HAP-1 (cell line): Measurements from ENCODE around the gene NR5A1.

Experiments
- DNase-seq, 2 experiments: peaks; one replicate each; pipeline ENCODE4 v3.0.0-alpha.2; 2016 to 2020; ENCODE audit warnings: low spot score in 2 of 2
- H3K27me3 ChIP-seq: fragments of 250-450 bp; sonication (Bioruptor Pico); 2 replicates; pipeline ENCODE4 v1.5.1; 2020; ENCODE audit warnings: low read depth, mild to moderate bottlenecking, moderate library complexity
- H3K36me3 ChIP-seq: fragments of 250-450 bp; sonication (Bioruptor Pico); replicated peaks from 2 replicates; pipeline ENCODE4 v1.5.1; 2020; ENCODE audit warnings: mild to moderate bottlenecking
- H3K4me1 ChIP-seq: fragments of 250-450 bp; sonication (Bioruptor Pico); 2 replicates; pipeline ENCODE4 v1.5.1; 2020; ENCODE audit warnings: mild to moderate bottlenecking
- H3K4me3 ChIP-seq: fragments of 250-450 bp; sonication (Bioruptor Pico); 2 replicates; pipeline ENCODE4 v1.5.1; 2020; ENCODE audit warnings: mild to moderate bottlenecking, moderate library complexity
- H3K9me3 ChIP-seq: fragments of 250-450 bp; sonication (Bioruptor Pico); 2 replicates; pipeline ENCODE4 v1.5.1; 2020; ENCODE audit warnings: mild to moderate bottlenecking, moderate library complexity
- in situ Hi-C: fragments of 300-500 bp; cut with MboI; formaldehyde crosslinking; loops from 3 replicates; pipeline ENCODE4 v1.14.3; 2020; ENCODE audit warnings: low sequenced_read_pairs, inconsistent platforms, mixed read lengths

Gene NR5A1

GRCh38 chr9:124506931-124507879 lies at the start of gene NR5A1:
NR5A1 (minus strand) TSS chr9:124507399; CDS start chr9:124503395, 4,004 bp downstream.
- Histone ChIP-seq H3K27me3 (peaks cover 18% of the 10 kb centered on the region), H3K36me3 (no peaks in the 10 kb centered on the region), H3K4me1 (no peaks in the 10 kb centered on the region), H3K9me3 (no peaks in the 10 kb centered on the region), H3K4me3 (no peak within 1 kb of the TSS)
- in situ Hi-C loops: no loop called here
- no peak for DNase-seq

- no peak for DNase-seq
- Histone ChIP-seq H3K4me3 (no peak overlapping the region), H3K4me1 (no peaks in the 10 kb centered on the region), H3K9me3 (no peaks in the 10 kb centered on the region), H3K36me3 (no peaks in the 10 kb centered on the region), H3K27me3 (no peaks in the 10 kb centered on the region)
- in situ Hi-C loops: no loop called here
Measured at GRCh38 chr9:124555043-124555442, 47.8 kb upstream of the NR5A1 start.

- DNase-seq: no peak
- in situ Hi-C loops: loop anchor here (5.0 kb wide), 1 partner anchor 159 kb away; no protein-coding TSS in a partner anchor
Measured at GRCh38 chr9:124553738-124554137, 46.5 kb upstream of the NR5A1 start.

GRCh38 chr9:124552273-124552605 lies 45.0 kb upstream of the NR5A1 start:
- no peaks in the 10 kb centered on the region for H3K9me3 ChIP-seq
- no peaks in the 10 kb centered on the region for H3K36me3 ChIP-seq
- H3K27me3 ChIP-seq: no peaks in the 10 kb centered on the region
- H3K4me3 ChIP-seq: no peak overlapping the region
- no peak for DNase-seq
- in situ Hi-C loops: loop anchor here (5.0 kb wide), 1 partner anchor 160 kb away; no protein-coding TSS in a partner anchor
- H3K4me1 ChIP-seq: no peaks in the 10 kb centered on the region

More at GRCh38 chr9:124553738-124554137, 46.5 kb upstream of the NR5A1 start:
- H3K4me1 ChIP-seq: no peaks in the 10 kb centered on the region
- no peak overlapping the region for H3K4me3 ChIP-seq
- H3K27me3 ChIP-seq: no peaks in the 10 kb centered on the region
- no peaks in the 10 kb centered on the region for H3K36me3 ChIP-seq
- no peaks in the 10 kb centered on the region for H3K9me3 ChIP-seq

GRCh38 chr9:124551472-124552272 lies 44.5 kb upstream of the NR5A1 start:
- no peaks in the 10 kb centered on the region for H3K4me1 ChIP-seq
- in situ Hi-C loops: loop anchor here (5.0 kb wide), 1 partner anchor 161 kb away; no protein-coding TSS in a partner anchor
- H3K9me3 ChIP-seq: no peaks in the 10 kb centered on the region
- no peaks in the 10 kb centered on the region for H3K36me3 ChIP-seq
- peak; percentile 74 to 81 for DNase-seq
- H3K27me3 ChIP-seq: no peaks in the 10 kb centered on the region
- H3K4me3 ChIP-seq: no peak overlapping the region

GRCh38 chr9:124550072-124550471 lies 42.9 kb upstream of the NR5A1 start:
- Histone ChIP-seq H3K27me3 (no peaks in the 10 kb centered on the region), H3K4me3 (no peak overlapping the region), H3K4me1 (no peaks in the 10 kb centered on the region), H3K36me3 (no peaks in the 10 kb centered on the region), H3K9me3 (no peaks in the 10 kb centered on the region)
- in situ Hi-C loops: loop anchor here (5.0 kb wide), 1 partner anchor 162 kb away; no protein-coding TSS in a partner anchor
- no peak for DNase-seq

GRCh38 chr9:124549016-124549415 lies 41.8 kb upstream of the NR5A1 start:
- in situ Hi-C loops: no loop called here
- H3K36me3 ChIP-seq: no peaks in the 10 kb centered on the region
- no peaks in the 10 kb centered on the region for H3K4me1 ChIP-seq
- H3K4me3 ChIP-seq: no peak overlapping the region
- H3K9me3 ChIP-seq: no peaks in the 10 kb centered on the region
- H3K27me3 ChIP-seq: no peaks in the 10 kb centered on the region
- no peak for DNase-seq

GRCh38 chr9:124544535-124544934 lies 37.3 kb upstream of the NR5A1 start:
- no peak for DNase-seq
- in situ Hi-C loops: no loop called here
- Histone ChIP-seq H3K9me3 (no peaks in the 10 kb centered on the region), H3K27me3 (no peaks in the 10 kb centered on the region), H3K4me1 (no peaks in the 10 kb centered on the region), H3K4me3 (no peak overlapping the region), H3K36me3 (no peaks in the 10 kb centered on the region)

GRCh38 chr9:124541824-124542223 lies 34.6 kb upstream of the NR5A1 start:
- H3K4me1 ChIP-seq: no peaks in the 10 kb centered on the region
- DNase-seq: no peak
- H3K4me3 ChIP-seq: no peak overlapping the region
- no peaks in the 10 kb centered on the region for H3K36me3 ChIP-seq
- no peaks in the 10 kb centered on the region for H3K9me3 ChIP-seq
- in situ Hi-C loops: no loop called here
- H3K27me3 ChIP-seq: no peaks in the 10 kb centered on the region

- Histone ChIP-seq H3K36me3 (no peaks in the 10 kb centered on the region), H3K4me1 (no peaks in the 10 kb centered on the region), H3K27me3 (no peaks in the 10 kb centered on the region), H3K9me3 (no peaks in the 10 kb centered on the region), H3K4me3 (no peak overlapping the region)
- no peak for DNase-seq
- in situ Hi-C loops: no loop called here
Measured at GRCh38 chr9:124537926-124538325, 30.7 kb upstream of the NR5A1 start.

GRCh38 chr9:124535846-124536245 lies 28.6 kb upstream of the NR5A1 start:
- Histone ChIP-seq H3K4me3 (no peak overlapping the region), H3K27me3 (no peaks in the 10 kb centered on the region), H3K4me1 (no peaks in the 10 kb centered on the region), H3K36me3 (no peaks in the 10 kb centered on the region), H3K9me3 (no peaks in the 10 kb centered on the region)
- in situ Hi-C loops: no loop called here
- no peak for DNase-seq

- H3K36me3 ChIP-seq: no peaks in the 10 kb centered on the region
- DNase-seq: no peak
- in situ Hi-C loops: loop anchor here (5.0 kb wide), 1 partner anchor 116 kb away; the partner anchor contains the start of gene PSMB7
Measured at GRCh38 chr9:124532897-124533296, 25.7 kb upstream of the NR5A1 start.

GRCh38 chr9:124531115-124531514 lies 23.9 kb upstream of the NR5A1 start:
- in situ Hi-C loops: loop anchor here (5.0 kb wide), 1 partner anchor 114 kb away; the partner anchor contains the start of gene PSMB7

More at GRCh38 chr9:124532897-124533296, 25.7 kb upstream of the NR5A1 start:
- Histone ChIP-seq H3K9me3 (no peaks in the 10 kb centered on the region), H3K4me3 (no peak overlapping the region), H3K4me1 (no peaks in the 10 kb centered on the region), H3K27me3 (no peaks in the 10 kb centered on the region)

More at GRCh38 chr9:124531115-124531514, 23.9 kb upstream of the NR5A1 start:
- Histone ChIP-seq H3K4me1 (no peaks in the 10 kb centered on the region), H3K9me3 (no peaks in the 10 kb centered on the region), H3K4me3 (no peak overlapping the region), H3K36me3 (no peaks in the 10 kb centered on the region), H3K27me3 (no peaks in the 10 kb centered on the region)
- DNase-seq: no peak
